Lower leg skin (tissue), 3 donors: ENCODE measurements around the gene CD300LB.

ENCODE experiments used
- CTCF ChIP-seq, 3 donors: fragments of 450-650 bp; IDR thresholded peaks; one replicate each; pipeline ENCODE4 v1.5.1; 2016; ENCODE audit warnings: antibody characterized with exemption in 3 of 3, mild to moderate bottlenecking in 3 of 3, moderate library complexity in 2 of 3
- POLR2A ChIP-seq, 2 donors: fragments of 450-650 bp; IDR thresholded peaks; one replicate each; pipeline ENCODE4 v1.6.1; 2016 to 2017; ENCODE audit warnings: antibody characterized with exemption in 2 of 2, mild to moderate bottlenecking in 1 of 2, moderate library complexity in 1 of 2

- TF ChIP-seq CTCF (IDR thresholded peaks at IDR 0.05) (no peak), POLR2A (IDR thresholded peaks at IDR 0.05) (no peak)
Measured at GRCh38 chr17:74515941-74516340, 15.3 kb downstream of the CD300LB start.
